ENCODE results near the gene B3GNT9.
A peak's percentile ranks its signal among the peaks of the same experiment; 100 is the strongest.

B3GNT9 gene

DNA sequence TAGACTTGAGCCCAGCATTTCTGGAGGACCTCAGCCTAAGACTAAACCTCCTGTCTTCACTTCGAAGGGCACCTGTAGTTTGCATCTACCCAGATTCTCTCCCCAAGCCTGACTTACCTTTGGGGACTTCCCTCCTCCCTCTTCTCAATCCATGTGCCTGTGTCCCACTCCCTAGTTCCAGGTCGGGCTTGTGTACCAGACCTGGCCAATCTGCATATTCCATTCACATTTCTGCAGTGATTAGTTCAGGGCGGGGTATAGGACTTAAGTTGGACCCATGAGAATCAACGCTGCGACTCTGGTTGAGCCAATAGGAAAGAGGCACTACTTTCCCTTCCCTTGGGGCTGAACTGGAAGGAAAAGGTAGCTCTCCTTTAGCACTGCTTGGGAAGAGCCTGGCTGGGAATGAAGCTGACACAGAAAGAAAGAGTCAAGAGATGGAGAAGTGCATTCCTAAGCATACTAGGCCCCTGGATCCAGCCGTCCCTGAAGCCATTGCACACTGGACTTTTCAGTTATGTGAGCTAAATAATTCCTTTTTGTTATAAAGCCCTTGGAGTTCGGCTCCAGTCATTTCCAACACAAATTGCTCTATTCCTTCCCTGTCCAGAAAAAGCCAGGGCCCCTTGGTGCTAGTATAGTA, 6.4 kb upstream of the B3GNT9 start:
- H3F3A ChIP-seq (ENCODE audit: low read depth): no peaks in the 10 kb centered on the region
- no peaks in the 10 kb centered on the region for H3K27me3 ChIP-seq (ENCODE audit: insufficient read depth, low read length, poor library complexity, severe bottlenecking)
- no peak overlapping the region for H3K4me3 ChIP-seq (ENCODE audit: low read length, poor library complexity, severe bottlenecking)
- H4K20me1 ChIP-seq (ENCODE audit: insufficient read depth, low read length, poor library complexity, severe bottlenecking): peaks cover 6% of the 10 kb centered on the region
- no peak overlapping the region for H2AFZ ChIP-seq (ENCODE audit: low read length)
- no peaks in the 10 kb centered on the region for H3K9me2 ChIP-seq (replicated peaks; ENCODE audit: low read depth, low read length)
- H3K79me2 ChIP-seq (ENCODE audit: insufficient read depth, low read length): peaks cover 5% of the 10 kb centered on the region; the same call in 1 of the 2 replicates
- TF ChIP-seq, protein P1, sequence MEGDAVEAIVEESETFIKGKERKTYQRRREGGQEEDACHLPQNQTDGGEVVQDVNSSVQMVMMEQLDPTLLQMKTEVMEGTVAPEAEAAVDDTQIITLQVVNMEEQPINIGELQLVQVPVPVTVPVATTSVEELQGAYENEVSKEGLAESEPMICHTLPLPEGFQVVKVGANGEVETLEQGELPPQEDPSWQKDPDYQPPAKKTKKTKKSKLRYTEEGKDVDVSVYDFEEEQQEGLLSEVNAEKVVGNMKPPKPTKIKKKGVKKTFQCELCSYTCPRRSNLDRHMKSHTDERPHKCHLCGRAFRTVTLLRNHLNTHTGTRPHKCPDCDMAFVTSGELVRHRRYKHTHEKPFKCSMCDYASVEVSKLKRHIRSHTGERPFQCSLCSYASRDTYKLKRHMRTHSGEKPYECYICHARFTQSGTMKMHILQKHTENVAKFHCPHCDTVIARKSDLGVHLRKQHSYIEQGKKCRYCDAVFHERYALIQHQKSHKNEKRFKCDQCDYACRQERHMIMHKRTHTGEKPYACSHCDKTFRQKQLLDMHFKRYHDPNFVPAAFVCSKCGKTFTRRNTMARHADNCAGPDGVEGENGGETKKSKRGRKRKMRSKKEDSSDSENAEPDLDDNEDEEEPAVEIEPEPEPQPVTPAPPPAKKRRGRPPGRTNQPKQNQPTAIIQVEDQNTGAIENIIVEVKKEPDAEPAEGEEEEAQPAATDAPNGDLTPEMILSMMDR (conservative IDR thresholded peaks at IDR 0.05; ENCODE audit: low read length): no peak
- TF ChIP-seq EZH2phosphoT487 (IDR thresholded peaks at IDR 0.05; ENCODE audit: borderline replicate concordance): no peak
- no peak overlapping the region for H3K9ac ChIP-seq (ENCODE audit: low read depth, low read length, poor library complexity, severe bottlenecking)
- no peaks in the 10 kb centered on the region for H3K9me3 ChIP-seq (ENCODE audit: insufficient read depth, low read depth, low read length)
- H3K4me2 ChIP-seq (ENCODE audit: low read depth, low read length, poor library complexity, severe bottlenecking): no peak overlapping the region
- H3K4me1 ChIP-seq (ENCODE audit: insufficient read depth, low read length, poor library complexity, severe bottlenecking): peaks cover 14% of the 10 kb centered on the region
- no peaks in the 10 kb centered on the region for H3K36me3 ChIP-seq (ENCODE audit: insufficient read depth, low read length)

DNA sequence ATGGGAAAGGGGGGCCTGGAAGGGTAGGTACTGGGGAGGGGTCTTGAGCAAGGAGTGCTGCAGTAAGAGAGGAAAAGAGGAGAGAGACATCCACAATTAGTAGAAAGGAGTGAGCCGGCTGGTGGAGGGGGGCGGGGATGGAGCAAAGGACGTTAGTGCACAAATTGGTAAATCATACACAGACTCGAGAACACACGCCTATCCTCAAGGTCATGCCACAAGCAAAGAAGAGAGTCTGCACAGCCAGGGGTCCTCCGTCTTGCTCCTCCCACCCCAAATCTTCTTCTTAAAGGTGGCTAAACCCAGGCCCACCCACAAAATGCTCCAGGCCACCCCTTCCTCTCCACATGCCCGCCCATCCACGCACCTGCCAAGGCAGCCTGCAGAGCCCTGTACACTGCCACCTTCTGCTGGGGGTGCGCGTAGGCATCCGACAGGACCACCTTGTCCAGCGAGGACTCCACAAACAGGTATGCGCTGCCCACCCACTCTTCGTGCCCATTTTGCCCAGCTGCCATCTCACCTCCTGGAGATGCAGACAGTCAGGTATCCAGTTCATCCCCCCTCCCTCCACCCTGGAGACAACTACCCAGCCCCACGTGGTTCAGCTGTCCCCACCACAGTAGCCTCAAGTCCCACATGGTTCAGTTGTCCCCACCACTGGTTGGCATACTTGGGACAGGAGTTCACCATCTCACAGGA, 5.5 kb upstream of the B3GNT9 start:
- TF ChIP-seq, protein P1 (conservative IDR thresholded peaks at IDR 0.05; ENCODE audit: low read length): 0 out of 2 replicates have a peak, but pooled peaks have one; percentile 23
- no peak for TF ChIP-seq EZH2phosphoT487 (IDR thresholded peaks at IDR 0.05; ENCODE audit: borderline replicate concordance)
- Histone ChIP-seq H3K9me2 (replicated peaks; ENCODE audit: low read depth, low read length) (no peaks in the 10 kb centered on the region), H3F3A (ENCODE audit: low read depth) (no peaks in the 10 kb centered on the region), H4K20me1 (ENCODE audit: insufficient read depth, low read length, poor library complexity, severe bottlenecking) (peaks cover 6% of the 10 kb centered on the region), H2AFZ (ENCODE audit: low read length) (no peak overlapping the region), H3K27me3 (ENCODE audit: insufficient read depth, low read length, poor library complexity, severe bottlenecking) (no peaks in the 10 kb centered on the region), H3K36me3 (ENCODE audit: insufficient read depth, low read length) (no peaks in the 10 kb centered on the region), H3K4me2 (ENCODE audit: low read depth, low read length, poor library complexity, severe bottlenecking) (no peak overlapping the region), H3K4me3 (ENCODE audit: low read length, poor library complexity, severe bottlenecking) (no peak overlapping the region), H3K9me3 (ENCODE audit: insufficient read depth, low read depth, low read length) (no peaks in the 10 kb centered on the region), H3K79me2 (ENCODE audit: insufficient read depth, low read length) (peaks cover 5% of the 10 kb centered on the region; the same call in 1 of the 2 replicates), H3K4me1 (ENCODE audit: insufficient read depth, low read length, poor library complexity, severe bottlenecking) (peaks cover 14% of the 10 kb centered on the region), H3K9ac (ENCODE audit: low read depth, low read length, poor library complexity, severe bottlenecking) (no peak overlapping the region)

DNA sequence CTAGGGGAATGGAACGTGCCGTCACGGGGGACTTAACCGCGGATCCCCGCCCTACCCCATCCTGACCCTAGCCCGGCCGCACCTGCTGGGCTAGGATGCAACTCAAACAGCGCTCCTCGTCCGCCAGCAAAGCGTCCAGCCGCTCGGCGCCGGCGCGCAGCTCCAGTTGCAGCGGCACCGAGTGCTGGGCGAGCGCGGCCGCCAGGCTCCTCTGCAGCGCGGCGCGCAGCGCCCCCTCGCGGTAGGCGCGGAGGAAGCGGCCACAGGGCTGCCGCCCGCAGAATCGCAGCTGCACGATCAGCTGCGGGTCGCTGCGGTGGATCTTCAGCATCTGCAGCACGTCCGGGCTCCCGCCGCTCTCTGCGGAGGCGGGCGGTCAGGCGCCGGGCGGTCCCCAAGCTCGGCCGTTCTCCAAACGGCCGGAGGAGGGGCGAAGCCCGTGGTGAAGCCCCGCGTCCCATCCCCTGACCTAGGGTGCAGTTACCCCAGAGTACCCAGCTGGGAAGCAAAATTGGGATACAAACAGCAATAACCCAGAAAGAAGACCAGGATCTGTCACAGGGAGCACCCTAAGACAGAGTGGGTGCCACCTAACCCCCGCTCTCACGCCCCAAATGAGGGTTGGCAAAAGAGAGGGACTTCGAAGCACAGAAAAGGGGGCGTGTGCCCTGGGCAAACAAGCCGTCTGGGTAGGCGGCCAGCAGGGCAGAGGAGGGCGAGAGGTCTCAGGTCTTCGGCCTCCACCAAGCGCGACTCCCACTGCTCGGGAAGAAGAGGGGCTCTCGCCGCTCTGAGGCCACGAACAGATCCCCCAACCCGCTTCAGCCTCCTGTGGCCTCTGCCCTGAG, 4.7 kb upstream of the B3GNT9 start:
- no peaks in the 10 kb centered on the region for H3K27me3 ChIP-seq (ENCODE audit: insufficient read depth, low read length, poor library complexity, severe bottlenecking)
- peaks cover 14% of the 10 kb centered on the region for H3K4me1 ChIP-seq (ENCODE audit: insufficient read depth, low read length, poor library complexity, severe bottlenecking)

More for the DNA sequence above, 4.7 kb upstream of the B3GNT9 start:
- peak overlapping the region; percentile 52 for H3K4me2 ChIP-seq (ENCODE audit: low read depth, low read length, poor library complexity, severe bottlenecking)
- peaks cover 5% of the 10 kb centered on the region; the same call in 1 of the 2 replicates for H3K79me2 ChIP-seq (ENCODE audit: insufficient read depth, low read length)
- no peaks in the 10 kb centered on the region for H3K9me3 ChIP-seq (ENCODE audit: insufficient read depth, low read depth, low read length)
- no peaks in the 10 kb centered on the region for H3K9me2 ChIP-seq (replicated peaks; ENCODE audit: low read depth, low read length)
- H3K4me3 ChIP-seq (ENCODE audit: low read length, poor library complexity, severe bottlenecking): no peak overlapping the region
- no peak overlapping the region for H2AFZ ChIP-seq (ENCODE audit: low read length)
- no peaks in the 10 kb centered on the region for H3F3A ChIP-seq (ENCODE audit: low read depth)
- TF ChIP-seq, protein P1 (conservative IDR thresholded peaks at IDR 0.05; ENCODE audit: low read length): peak; percentile 77
- no peak for TF ChIP-seq EZH2phosphoT487 (IDR thresholded peaks at IDR 0.05; ENCODE audit: borderline replicate concordance)
- no peaks in the 10 kb centered on the region for H3K36me3 ChIP-seq (ENCODE audit: insufficient read depth, low read length)
- no peak overlapping the region for H3K9ac ChIP-seq (ENCODE audit: low read depth, low read length, poor library complexity, severe bottlenecking)
- H4K20me1 ChIP-seq (ENCODE audit: insufficient read depth, low read length, poor library complexity, severe bottlenecking): peaks cover 6% of the 10 kb centered on the region
